Stimulated activated CD8-positive, alpha-beta memory T cell treated with anti-CD3 and anti-CD28 coated beads, Interleukin-7, amount 100 ng/mL, for 4 hours (primary cell): ENCODE data around the gene ORC5.
"Not testable (repeated sequence)": the region's sequence is repeated elsewhere in the genome, so short reads cannot be mapped to it uniquely, and the experiment has no call there.

Experiments
- DNase-seq, 2 donors: peaks; one replicate each; pipeline ENCODE4 v3.0.0-alpha.2; 2020; ENCODE audit warnings: low read depth in 2 of 2

The ORC5 gene

DNA sequence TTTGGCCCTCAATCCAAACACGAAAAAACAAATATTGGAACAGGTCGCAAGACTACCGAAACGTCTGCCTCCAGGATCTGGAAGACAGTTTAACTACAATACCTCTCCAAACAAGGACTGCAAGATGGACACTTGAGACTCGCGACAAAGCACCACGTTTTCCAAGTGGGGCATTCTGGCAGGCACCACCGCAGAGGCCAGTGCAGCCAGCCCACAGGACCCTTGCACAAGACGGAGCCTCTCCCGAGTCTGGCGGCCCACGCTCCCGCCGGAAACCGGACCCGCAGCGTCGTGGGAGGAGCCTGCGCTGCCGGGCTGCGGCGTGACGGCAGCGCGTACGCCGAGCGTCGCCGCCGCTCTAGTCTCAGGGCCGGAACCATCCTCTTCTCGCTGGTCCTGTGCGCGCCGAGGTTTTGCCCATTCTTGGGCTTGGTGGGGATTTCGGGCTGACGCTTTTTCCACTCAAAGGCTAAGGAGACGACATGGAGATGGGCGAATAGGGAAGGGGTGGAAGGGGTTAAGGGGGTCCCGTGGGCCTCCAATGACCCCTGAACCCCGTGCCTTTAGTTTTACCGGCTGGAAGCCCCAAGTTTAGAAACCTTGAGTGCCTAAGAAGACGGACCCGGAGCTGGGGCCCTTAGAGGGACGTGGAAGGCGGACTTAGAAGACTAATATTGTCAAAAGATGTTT lies at the start of gene ORC5:
Gene ORC5, minus strand, starts transcription at position 283 of the 690 bp plus-strand sequence. Its CDS starts 109 bp downstream, at position 174.
- DNase-seq: peak; percentile 44 to 74

DNA sequence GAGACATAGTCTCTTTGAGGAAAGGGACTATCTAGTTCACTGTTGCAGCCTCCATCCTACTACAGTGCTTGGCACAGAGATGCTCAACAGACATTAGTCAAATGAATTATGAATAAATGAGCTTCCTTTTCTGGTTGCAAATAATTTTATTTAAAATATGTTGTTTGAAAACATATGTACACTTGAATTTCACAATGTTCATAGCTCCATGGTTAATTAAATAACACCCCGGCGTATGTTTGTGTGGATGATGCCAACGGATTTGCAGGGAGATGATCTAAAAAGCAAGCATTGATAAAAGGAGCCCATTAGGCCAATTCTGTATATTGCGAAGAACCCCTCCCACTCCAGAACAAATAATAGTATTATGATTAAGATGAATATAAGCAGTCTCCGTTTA lies 47.8 kb upstream of the ORC5 start:
- DNase-seq: no peak

DNA sequence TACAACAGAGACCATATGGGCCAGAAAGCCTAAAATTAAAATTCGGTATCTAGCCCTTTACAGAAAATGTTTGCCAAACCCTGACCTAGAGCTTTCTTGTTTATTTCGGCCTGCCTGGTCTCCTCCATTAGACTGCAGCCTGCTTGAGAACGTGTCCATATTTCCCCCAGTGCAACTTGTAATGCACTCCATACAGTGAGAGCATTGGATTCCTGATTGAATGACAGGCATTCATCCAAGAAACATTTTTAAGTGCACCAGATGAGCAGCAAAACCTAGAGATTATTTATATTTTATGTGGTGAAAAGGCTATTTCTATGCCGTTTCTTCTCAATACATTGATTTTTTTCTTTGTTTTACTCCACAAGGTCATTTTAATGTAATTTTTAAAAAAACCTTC lies 47.4 kb upstream of the ORC5 start:
- no peak for DNase-seq

DNA sequence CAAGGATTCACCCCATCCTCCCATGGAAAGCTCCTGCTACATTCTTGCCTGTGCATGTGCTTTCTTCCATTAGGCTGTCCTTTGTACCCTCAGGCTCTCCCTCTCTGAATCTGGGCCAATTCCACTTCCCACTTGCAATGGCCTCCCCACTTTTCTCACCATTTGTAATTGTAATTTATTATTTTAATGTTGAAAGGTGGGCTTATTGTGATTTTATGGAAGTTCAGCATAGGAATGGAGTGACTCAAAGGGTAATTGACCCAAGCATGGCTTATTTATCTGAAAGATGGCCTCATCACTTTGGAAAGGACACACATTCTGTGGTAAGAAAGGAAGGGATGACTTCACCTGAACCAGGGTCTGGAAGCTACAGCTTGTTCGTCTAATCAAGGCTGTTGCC lies 46.9 kb upstream of the ORC5 start:
- no peak for DNase-seq

DNA sequence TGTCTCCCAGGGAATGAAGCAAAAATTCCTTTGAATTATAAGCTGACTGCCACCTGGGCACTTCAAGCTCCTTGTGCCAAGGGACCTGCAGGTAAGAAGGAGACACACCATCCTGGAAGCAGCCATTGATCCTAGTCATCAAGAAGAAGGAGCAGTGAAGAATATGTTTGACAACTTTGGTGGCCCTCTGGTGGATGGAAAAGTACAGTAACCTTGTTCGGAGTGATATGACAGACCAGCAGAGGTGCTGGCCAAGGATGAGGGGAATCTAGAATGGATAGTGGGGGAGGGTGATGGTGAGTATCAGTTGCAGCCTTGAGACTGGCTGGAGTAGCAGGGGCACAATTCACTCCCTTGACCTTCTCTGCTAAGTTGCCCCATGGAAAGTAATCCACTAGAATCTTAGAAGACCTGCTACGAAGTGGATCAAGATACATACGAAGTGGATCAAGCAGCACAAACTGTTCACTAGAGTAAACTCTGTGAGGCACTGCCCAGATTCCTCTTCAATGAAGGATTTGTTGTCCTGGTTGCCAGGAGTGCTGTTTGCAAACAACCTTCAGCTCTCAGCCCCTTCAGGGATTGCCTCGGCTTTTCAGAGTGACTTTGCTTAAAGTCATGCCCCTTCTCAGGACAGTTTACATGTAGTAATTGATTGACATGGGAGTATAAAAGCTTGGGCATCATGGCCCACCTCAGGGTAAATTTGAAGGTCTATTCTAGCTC lies 44.8 kb upstream of the ORC5 start:
- DNase-seq: no peak

DNA sequence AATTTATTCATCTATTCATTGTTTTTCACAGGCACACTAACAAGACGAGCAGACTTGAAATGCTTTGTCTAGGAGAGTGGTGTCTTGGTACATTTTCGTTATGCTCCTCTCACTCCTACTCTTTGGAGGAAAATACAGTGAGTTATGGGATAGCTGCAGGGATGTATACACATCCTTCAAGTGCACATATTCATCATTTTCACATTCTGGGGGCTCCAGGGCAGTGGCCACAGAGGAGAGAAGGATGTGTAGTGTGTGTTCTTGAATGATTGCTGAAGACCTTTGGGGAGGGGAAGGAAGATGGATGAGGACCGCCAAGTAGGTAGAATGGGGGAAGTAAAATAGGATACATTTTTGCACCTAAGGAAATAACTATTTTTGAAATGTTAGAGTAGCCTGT lies 34.8 kb upstream of the ORC5 start:
- DNase-seq: no peak

DNA sequence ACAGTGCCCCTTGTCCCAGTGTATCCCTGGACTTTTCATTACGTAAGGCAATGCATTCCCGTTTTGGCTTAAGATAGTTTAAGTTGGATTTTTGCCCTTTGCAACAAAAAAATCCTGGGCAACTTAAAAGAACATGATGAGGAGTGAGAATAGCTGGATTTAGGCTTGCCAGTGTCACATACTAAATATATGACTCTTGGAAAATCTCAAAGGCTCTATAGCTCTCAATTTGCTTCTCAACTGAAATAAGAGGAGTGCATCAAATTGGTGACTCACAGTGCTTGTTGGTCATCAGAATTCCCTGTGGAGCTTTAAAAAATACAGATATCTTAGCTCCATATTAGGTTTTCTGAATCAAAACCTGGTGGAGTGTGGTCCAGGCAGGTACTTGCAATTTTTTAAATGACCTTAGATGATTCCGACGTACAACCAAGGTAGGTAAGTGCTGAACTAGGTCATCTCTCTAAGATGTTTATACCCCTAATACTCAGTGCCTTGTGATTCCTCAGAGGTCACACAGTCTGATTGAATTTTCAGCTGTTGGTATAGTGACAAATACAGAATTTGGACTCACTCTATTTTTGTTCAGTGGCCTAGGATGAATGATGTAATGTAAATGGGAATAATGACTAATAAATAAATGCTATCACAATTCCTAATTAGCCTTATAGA lies 33.9 kb upstream of the ORC5 start:
- no peak for DNase-seq

DNA sequence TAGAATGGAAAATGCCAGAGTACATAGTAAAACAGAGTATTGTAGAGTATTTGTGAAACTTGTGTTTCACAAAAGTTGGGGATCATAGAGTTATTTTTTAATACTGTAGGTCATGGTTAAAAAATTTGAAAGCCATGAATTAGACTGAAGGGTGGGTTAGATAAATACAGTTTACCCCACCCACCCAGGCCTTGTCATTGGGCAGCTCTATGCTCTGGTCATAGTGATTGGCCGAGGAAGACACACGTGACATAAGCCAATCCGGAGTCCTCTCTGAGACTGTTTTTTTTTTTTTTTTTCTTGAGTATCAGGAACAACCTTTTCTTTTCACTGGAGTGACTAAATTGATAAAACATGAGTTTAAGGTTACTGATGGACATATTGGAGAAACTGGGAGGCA lies 33.3 kb upstream of the ORC5 start:
- DNase-seq: no peak

DNA sequence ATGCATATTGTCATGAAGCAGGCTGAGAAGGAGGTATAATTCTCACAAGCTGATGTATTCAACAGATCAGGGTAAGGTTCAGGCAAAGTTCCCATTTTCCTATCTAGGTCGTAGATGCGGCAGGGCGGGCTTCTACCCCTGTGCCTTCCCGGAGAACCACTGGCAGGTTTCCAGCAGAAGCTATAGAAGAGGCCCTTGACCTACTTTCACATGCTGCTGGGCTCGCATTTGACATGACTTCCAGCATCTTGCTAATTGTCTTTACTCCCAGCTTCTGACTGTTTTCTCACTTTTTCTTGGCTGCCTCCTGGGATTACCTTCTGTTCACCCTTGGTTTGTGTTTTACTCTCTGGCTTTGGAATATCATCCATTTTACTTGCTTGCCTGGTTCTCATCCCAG lies 32.6 kb upstream of the ORC5 start:
- DNase-seq: no peak

DNA sequence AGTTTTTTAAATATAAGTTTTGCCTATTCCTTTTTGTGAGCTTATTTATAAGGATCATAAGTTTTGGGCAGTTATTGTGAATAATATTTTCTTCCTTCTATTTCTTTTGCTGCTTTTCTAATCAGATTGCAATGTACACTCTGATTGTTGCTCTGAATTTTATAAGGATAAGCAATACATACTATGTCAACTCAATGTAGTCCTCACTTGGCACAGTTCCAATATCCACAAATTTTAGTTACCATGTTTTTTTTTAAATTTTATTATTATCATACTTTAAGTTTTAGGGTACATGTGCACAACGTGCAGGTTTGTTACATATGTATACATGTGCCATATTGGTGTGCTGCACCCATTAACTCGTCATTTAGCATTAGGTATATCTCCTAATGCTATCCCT lies 27.2 kb upstream of the ORC5 start:
- DNase-seq: not testable (repeated sequence)

DNA sequence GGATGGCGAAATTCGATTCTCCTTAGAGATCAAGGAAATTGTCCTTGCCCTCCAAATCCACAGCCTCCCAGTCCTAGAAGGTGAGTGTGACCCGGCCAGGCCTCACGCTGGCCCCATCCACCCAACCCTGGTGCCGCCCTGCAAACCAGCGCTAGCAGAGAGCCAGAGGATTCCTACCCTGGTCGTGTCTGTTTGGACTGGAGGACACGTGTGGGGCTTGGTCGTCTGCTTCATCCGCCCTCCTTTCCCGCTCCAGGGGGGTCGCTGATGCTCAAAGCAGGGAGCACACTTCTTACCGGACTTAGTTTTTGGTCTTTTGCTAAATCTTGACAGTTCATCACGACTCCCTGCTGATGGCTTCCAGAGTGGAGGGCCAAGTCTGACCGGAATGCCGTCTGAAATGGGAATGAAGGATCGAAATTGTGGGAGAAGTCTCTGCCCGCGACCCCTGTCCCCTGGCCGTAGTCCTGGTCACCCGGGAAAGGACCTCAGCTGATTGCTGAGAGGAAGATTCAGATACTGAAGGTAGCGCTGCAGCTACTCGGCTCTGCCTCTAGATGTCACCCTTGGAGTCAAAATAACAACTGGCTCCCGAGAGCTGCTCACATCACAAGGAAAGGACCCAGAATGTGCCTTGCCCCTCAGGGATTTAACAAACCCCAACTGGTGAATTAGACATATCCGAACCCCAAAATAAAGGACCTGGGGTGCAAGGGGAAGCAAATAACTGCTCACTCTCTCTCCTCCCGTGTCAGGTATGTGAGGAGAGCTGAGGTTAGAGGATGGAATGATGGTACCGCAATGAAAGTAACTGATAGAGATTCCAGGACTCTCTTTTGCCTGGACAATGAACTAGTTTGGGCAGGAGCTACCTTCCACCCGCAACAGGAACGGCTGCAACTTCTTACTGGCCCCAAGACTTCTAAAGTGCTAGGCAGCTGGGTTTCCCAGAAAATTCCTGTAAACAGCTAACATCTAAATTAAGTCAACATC lies 23.5 kb upstream of the ORC5 start:
- no peak for DNase-seq

DNA sequence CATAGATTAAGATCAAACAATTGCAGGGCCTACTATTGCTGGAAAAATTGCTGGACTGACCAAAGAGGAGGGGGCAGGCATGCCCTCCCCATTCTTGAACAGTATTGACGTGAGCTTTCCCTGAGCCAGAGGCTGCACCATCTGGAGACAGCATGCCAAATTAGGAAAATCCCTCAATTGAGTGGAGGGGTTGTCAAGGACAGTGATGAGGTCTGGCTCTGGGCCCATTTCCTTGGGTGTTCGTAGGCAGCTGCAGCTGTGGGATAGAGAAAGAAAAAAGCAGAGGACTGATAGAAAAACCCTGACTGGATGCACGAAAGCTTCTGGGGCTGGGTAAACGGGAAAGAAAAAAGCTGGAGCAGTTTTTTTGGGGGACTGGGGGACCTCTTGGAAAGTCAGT lies 22.8 kb upstream of the ORC5 start:
- DNase-seq: no peak

DNA sequence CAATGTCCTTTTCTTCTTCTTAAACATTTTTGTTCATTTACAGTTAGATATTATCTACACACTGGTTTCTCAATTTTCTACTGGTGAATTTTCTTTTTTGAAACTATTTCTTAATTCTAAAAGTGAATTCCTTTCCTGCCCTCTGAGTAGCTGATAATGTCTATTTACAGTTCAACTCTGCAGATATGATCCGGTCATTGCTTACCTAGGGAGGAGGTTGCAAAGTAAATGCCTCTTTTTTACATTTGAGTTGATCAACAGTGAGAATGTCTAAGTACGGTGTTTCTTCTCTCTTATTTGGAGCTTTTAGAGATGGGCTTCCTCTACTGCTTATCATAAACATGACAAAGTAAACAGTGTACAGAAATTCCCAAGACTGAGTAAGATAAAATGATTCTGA lies 20.6 kb upstream of the ORC5 start:
- no peak for DNase-seq

DNA sequence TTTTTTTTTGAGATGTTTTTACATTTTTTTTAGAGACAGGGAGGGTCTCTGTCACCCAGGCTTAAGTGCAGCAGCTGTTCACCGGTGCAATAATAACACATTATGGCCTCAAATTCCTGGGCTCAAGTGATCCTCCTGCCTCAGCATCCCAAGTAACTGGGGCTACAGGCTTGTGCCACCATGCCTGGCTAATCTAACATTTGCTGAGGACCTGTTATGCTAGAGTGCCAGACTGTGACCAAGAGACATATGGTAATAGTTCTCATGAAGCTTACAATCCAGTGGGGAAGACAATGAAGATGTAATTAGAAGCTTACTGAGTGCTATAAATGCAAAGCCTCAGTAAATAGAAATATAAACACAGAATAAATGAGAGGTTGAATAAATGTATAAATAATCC lies 17.6 kb upstream of the ORC5 start:
- DNase-seq: no peak

DNA sequence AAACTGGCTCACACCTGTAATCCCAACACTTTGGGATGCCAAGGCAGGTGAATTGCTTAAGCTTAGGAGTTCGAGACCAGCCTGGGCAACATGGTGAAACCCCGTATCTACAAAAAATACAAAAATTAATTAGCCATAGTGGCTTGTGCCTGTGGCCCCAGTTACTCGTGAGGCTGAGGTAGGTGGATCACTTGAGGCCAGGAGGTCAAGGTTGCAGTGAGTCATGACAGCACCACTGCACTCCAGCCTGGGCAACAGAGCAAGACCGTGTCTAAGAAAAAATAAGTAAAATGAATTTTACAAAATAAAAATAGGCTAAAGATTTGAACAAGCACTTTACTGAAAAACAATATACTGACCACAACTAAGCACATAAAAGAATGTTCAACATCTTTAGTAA lies 9.8 kb upstream of the ORC5 start:
- no peak for DNase-seq

DNA sequence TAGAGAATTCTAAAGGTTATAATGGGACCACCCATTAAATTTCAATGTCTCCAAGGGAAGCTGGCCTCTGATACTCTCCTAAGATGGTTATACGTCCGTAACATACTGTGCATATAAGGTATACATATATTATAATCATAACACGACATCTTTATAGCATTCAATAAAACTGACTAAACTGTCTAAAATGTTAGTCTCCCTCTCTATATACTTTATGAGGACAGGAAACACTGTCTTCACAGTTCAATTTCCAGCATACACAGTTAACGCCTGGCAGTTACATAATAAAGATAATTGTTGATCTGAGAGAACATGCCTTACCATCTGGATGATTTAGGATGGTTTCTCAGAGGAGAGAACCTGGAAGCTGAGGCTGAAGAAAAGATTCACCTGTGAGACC lies 1.2 kb upstream of the ORC5 start:
- DNase-seq: no peak

DNA sequence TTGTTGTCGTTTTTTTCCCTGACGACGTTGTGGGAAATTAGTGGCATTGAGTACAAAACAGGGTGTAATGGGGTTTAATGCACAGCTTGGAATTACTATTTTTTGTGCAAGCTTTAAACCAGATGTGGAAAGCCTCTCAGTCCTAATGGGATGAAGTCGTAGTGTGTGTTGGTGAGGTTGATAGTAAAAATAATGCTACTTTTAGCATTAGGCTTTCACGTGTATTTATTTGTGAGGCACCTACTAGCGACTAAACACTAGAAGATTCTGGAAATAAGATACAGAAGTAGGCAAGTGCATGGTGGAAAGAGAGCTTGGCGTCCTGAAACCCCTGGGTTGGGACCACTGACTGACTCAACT lies 588 bp upstream of the ORC5 start:
- DNase-seq: no peak

DNA sequence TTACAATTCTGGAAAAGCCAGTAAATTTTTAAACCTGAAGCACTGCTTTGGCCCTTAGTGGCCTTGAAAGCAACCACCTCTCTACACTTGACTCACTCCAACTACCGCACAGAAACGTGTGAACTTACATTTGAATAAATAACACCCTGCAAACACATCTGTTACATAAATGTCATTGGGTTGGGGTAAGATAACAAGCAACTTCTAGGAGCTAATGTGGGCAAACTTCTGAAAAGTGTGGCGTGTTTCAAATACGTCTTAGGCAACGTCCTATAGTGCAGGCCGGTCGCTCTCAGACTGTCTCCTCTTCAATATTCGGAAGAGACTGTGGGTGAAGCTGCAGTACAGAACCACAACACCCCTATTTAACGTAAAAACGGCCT lies 474 bp downstream of the ORC5 start:
- no peak for DNase-seq

DNA sequence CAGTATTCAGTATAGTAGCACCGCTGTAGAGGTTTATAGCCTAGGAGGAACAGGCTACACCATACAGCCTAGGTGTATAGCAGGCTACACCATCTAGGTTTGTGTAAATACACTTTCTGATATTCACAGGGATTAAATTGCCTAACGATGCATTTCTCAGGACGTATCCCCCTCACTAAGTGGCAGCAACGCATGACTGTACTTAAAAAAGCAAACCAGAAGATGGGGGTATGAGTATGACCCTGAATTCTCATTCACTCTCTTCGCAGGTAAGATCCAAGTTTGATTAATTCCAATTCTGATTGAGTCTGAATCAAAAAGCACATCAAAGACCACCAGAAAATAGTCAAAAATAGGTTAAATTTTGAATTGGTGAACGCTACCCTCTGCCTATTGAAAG lies 972 bp downstream of the ORC5 start:
- no peak for DNase-seq

DNA sequence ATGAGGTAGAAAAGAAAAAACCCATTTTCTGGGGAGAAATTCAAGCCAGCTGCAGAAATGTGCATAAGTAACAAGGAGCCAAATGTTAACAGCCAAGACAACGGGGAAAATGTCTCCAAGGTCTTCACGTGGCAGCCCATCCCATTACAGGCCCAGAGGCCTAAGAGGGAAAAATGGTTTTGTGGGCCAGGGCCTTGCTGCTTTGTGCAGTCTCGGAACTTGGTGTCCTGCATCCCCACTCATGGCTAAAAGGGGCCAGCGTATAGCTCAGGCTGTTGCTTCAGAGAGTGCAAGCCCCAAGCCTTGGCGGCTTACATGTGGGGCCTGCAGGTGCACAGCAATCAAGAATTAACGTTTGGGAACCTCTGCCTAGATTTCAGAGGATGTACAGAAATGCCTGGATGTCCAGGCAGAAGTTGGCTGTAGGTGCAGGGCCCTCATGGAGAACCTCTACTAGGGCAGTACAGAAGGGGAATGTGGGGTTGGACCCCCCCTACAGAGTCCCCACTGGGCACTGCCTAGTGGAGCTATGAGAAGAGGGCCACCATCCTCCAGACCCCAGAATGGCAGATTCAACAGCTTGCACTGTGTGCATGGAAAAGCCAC lies 9.0 kb downstream of the ORC5 start:
- DNase-seq: no peak

DNA sequence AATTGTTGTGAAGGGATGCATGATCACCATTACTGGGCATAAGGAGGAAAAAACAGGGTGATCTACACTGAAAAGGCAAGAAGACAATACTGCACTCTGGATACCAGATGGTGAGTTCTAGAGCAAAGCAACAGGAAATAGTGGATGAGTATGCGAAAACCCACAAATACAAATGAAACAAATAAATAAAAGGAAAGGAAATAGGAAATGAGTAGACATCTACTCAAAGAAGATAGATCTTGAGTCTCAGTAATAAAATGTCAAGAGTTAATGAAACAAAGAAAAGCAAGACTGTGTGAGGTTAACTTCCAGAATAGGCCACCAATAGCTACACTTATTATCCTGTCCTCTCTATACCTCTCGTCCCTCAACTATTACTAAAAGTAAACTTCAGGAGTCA lies 11.7 kb downstream of the ORC5 start:
- DNase-seq: no peak

DNA sequence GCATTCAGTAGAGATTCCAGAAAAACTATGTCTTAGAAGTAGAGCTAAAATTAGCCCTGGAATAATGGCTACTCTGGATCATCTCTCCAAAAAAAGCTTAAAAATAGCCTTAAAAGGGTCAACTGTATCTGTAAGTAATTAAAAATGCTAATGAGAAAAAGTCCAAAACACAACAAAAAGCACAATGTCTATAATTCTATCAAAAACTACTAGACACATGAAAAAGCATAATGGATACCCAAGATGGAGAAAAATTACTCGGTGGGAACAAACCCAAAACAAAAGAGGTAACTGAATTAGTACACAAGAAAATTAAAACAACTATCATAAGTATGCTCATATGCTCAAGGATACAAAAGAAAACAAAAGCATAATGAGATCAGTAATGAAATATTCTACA lies 15.4 kb downstream of the ORC5 start:
- DNase-seq: no peak
